Inferior parietal cortex (tissue), 1 donor: Measurements from ENCODE around the gene ADAMTS2.
"Not testable (repeated sequence)": the region's sequence is repeated elsewhere in the genome, so short reads cannot be mapped to it uniquely, and the experiment has no call there.

Experiments
- DNase-seq: peaks from one replicate; pipeline ENCODE4 v3.0.0-alpha.2; 2016; ENCODE audit errors: extremely low spot score

ADAMTS2 gene

DNA sequence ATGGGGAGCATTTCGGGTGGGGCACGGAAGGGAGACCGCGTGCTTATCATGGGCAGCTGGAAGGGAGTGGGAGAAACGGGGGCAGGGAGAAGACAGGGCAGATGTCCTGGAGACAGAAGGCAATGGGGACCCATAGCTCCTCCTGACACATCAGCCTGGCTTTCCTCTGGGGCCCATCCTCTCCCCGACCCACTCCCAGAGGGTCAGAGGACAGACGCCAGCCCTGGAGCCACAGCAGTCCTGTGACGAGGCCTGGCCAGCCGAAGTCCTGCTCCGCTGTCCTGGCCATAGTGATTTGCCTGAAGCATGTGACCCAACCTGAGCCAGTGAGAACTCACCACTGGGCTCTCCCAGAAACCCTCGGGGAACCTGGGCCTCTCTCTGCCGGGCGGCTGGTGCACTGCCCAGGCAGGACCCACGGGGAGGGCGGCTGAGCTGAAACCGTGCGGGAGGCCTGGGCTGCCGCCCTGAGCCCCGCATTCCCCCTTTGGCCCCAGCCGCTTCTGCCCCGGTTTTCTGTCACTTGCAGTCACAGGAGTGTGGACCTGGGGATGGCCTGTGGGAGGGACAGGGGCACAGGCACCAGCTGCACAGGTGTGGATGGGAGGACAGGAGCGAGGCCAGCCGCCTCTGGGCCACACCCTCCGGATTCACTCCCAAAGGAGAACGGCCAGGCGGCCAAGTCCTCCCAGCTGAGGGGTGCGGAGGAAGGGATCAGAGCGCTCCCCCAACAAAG lies 19.8 kb downstream of the ADAMTS2 start:
- no peak for DNase-seq

DNA sequence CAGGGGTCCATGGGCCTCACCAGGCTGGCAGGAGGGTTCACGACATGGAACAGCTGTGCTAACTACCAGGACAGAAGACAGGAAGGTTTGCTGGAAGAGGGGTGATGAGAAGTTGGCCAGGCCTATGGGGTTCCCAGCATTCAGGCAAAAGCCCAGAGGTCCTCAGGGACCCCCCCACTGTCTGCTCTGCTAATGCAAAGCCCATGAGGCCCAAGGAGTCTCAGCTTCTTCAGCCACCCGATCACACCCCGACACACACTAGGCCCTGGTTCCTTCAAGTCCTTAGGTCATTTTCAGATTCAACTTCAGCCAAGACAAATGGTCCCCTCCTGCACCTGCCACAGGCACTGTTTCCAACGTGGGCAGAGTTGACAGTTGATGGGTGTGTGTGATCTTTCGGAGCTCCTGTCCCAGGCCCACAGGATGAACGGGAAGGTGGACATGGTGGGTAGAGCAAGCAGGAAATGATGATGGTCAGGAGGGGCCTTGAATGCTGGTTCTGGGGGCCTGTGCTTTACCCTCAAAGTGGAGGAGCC lies 20.4 kb downstream of the ADAMTS2 start:
- no peak for DNase-seq

DNA sequence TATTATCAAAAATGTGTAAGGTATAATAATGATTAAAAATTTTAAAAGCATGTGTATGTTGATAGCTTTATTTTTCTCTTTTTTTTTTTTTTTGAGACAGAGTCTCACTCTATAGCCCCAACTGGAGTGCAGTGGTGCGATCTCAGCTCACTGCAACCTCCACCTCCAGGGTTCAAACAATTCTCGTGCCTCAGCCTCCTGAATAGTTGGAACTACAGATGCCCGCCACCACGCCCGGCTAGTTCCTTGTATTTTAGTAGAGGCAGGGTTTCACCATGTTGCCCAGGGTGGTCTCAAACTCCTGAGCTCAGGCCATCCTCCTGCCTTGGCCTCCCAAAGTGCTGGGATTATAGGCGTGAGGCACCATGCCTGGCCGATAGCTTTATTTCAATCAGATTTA lies 20.9 kb downstream of the ADAMTS2 start:
- DNase-seq = not testable (repeated sequence)

DNA sequence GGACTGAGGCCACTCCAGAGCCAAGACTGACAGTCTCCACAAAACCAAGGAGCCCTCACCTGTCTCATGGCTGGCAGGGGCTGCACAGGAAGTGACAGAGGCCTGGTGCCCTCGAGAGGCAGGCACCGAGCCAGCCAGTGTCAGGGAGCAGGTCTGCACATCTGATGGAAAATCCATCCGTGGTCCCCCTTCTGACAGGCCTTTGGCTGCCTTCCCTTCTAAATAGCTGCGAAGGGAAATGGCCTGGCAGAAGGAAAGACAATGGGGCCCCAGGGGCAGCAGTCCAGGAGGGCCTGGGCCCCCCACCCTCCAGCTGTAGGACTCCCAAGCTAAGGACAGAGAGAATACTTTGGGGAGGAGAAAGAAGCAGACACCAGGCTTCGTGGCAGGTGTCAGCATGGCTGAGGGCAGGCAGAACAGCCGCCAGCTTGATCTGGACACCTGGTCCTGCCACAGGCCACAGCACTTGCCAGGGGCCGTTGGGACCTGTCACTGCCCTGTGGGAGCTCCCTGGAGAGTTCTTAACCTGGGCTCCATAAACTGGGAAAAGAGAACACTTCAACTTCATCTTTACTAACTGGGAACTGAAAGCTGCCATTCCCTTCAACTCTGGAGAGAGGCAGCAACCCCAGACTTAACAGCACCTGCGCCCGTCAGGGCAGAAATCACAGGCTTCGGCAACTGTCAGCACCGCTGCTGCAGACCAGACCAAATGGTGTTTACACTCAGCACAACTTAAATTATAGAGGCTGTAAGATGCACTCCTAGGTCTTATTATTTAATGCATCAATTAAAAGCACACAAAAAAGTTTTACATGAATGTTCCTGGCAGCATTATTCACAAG lies 22.0 kb downstream of the ADAMTS2 start:
- DNase-seq = no peak

DNA sequence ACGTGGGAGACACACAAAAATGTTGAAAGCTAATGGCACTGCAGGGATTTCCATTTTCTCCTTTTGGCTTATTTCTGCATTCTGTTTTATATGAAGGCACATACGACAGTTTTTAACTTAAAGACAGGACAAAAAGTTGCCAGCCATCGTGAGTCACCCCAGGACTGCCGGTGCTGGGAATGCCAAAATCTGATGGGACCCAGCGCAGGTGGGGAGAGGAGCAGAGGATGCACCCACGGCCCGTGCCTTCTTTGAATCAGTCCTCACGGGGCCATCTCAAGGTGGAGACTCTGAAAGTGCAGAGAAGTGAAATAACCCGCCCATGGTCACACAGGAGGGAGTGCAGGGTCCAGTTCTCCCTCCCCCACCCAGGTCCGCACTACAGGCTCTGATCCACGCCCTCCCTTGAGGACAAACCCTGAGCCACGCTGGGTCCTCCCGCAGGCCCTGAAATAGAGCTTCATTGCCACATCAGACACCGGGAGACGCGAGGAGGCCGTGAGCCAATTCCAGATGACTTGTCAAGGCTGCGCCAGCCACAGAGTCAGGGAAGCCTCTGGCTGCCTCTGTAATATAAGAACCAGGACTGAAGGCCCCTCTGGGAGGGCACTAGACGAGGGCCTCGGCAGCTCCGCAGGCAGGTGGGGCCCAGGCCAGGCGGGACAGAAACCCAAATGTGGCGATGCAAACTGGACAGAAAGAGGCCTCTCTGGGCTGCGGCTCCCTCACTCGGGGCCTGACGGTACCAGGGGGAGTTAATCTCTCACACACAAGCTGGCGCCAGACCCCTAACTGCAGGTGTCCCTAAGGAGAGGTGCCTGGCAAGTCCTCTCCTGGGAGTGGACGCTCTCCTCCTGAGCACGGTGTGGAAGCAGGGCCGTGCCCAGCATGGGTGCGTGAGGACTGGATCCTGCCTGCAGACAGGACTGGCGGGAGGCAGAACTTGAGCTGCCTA lies 22.9 kb downstream of the ADAMTS2 start:
- DNase-seq = no peak

DNA sequence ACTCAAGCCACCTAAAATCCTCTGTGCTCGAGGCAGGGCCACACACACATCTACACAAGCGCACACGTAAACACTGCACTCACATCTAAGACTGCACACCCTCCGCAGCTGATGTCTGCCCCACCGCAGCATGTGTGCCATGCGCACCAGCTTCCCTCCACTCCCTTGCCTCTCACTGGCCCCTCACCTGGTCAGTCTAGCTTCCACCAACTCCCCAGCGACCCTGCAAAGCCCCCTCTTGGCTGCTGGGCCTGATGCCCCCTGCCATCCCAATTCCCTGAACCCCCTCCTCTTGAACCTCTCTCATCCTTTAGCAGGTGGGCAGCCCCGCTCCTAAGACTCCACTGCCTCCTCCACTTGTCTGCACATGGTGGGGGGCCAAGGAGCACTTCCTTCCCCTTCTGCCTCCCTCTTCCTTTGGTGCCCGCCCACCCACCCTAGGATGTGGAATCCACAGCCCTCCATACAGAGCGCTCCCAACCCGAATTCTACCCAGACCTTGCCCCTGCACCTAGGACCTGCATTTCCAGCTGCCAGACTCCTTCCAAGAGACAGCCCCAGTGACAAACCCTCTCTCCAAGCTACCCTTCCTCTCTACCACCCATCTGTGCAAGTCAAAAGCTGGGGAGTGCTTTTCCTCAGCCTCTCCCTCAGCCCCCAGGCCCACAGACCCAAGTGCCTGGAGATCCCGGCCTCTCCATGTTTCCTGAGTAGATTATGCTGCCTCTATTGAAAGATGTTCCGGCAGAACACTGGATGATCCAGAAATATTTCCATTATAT lies 23.9 kb downstream of the ADAMTS2 start:
- DNase-seq = no peak

DNA sequence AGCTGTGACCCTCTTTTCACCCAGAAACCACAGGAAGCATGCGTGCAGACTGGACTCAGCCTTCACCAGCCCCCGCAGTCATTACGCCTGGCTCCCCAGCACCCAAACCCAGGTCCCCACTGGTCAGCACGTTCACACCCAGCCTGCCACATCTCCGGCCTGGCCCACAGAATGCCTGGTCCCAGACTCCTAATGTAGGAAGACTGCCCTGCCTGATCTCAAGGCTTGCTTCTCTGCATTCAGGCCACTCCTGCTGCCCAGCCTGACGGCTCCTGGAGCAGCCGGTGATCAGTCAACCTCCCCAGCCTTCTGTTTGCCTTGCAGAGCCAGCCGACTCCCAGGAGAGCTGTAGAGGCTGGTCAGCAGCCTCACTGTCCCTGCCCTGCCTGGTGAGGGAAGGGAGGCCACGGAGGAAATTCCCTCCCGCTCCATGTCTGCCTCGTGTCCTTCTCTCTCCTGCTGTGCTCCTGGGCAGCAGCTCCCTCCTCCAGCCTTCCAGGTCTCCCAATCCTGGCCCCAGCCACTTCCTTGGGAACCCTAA lies 25.4 kb downstream of the ADAMTS2 start:
- DNase-seq = no peak

DNA sequence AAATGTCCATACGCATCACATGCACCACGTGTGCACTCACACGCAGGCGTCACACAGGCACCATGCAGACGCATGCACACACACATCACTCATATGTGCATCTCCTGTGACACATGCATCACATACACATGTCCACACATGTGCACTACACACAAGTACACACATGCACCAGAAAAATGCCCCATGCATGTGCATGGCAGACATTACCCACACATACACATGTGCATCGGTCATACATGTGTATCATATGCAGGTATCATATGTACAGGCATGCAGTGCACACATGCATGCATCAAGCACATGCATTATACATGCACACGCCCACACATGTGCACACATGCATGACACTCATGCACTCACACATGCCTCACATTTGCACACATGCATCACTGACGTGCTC lies 26.1 kb downstream of the ADAMTS2 start:
- no peak for DNase-seq

DNA sequence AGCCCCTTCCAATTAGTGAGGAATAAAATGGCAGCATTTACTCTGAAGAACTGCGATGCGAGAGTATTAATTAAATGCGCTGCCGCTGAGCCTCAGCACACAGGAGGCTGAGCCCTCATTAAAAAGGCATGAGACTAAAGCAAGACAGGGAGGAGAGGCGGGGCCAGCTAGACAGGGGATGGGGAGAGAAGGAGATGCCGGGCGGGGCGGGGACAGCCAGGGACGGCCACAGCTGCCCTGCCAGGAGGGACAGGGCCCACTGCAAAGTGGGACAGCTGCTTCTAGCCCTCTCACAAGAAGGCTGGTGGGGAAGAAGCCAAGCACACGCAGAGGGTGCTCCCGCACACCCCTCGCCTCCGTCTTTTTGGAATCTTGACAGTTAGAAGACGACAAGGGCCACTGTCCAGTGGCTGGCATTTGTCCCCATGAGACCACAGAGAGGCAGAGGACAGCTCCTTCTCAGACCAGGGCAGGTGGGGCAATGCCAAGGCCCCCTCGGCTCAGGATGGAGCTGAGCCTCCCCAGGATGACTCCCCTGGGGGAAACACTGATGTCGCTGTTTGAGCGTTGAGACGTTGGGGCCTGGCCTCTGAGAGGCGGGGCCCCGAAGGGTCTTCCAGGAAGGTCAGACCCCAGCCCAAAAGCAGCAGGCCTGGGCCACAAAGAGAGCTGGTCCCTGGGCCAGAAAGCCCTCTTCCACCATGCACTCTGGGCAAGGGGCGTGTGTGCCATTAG lies 26.9 kb downstream of the ADAMTS2 start:
- DNase-seq = no peak

DNA sequence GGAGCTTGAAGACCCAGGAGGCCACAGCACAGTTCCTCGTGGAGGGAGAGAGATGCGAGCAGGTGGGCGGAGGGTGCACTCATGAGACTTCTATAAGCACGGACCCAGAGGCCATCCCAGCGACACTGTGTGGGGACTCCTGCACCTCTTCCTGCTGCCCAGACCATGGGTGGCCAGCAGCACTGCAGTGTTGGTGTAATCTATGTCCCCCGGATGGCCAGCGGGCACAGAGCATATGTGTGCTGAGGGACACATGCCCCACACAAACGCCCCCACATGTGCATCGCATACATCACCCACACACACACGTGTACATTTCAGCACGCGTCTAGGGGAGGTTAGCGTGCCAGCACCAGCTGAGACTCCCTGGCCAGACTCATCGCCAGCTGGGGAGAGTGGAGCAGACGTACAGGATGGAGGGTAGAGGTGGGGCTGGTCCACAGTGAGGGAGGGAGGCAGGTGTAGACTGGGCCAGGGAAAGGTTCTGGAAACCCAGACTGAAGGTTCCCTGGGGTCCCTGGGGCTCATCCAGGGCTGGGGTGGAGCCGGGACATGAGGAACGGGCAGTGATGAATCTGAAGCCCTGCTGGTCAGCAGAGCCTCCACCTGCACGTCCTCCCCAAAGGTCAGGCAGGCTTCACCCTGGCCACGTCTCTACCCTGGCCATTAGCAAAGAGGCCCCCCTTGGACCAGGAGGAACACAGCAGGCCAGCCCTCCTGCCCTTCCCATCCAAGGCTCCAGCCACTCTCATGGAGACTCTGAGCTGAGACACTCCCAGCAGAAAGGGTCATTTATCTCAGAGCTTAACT lies 27.6 kb downstream of the ADAMTS2 start:
- no peak for DNase-seq

DNA sequence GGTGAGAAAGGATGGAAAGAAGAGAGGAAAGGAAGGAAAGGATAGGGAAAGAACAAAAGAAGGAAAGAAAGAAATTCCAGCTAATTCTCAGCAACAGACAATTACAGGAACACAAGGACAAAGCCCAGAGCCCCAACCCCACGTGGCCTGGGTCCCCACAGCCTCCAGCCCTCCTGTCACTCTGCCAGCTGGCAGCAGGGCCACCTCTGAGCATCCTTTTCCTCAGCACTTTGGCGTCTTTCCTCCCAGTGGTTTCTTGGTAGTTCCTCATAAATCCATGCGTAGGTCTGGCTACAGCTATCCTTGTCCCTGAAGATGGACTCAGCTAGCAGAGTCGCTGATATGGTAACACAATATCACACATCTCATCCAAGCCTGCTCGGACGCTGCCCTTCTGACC lies 28.3 kb downstream of the ADAMTS2 start:
- DNase-seq = no peak

DNA sequence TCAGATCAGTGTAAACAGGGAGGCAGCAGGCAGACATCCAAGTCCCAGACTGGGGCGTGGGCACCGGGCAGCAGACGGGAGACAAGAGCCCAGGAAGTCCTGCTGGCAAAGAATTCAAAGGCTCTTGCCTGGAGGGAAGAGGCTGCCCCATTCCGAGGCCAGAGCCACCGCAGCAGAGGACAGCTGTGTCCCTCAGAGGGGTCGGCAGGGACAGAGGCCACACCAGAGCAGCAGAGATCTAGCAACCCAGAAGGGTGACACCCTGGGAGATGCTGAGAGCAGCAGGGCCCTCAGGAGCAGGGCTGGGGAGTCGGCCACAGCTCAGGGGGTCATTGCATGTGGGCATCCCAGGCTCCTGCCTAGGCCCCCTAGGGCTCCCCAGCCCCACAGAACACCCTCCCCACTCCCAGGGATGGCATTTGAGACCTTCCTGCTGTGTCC lies 29.1 kb downstream of the ADAMTS2 start:
- DNase-seq = no peak

DNA sequence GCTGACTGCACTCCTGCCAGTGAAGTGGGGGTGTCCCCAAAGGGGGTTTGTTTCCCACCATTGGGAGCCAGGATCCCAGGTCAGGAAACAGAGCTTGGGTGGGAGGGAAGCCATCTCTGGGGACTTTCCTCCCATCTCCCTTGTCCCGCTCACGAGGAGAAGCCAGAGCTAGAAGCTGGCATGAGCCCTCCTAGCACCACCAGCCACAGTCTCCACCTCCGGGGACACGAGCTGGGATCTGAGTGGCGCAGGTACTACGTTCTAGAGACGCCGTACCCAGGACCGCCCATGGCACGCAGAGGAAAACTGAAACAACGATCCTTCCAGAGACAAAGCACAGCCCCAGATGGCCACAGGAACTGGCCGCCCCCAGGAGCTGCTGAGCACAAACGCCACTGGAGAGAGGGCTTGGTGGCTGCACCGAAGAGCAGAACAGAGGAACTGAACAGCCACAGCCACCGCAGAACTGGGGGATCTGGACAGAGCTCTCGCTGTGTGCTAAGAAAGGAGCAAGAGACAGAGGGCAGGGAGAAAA lies 29.8 kb downstream of the ADAMTS2 start:
- no peak for DNase-seq

DNA sequence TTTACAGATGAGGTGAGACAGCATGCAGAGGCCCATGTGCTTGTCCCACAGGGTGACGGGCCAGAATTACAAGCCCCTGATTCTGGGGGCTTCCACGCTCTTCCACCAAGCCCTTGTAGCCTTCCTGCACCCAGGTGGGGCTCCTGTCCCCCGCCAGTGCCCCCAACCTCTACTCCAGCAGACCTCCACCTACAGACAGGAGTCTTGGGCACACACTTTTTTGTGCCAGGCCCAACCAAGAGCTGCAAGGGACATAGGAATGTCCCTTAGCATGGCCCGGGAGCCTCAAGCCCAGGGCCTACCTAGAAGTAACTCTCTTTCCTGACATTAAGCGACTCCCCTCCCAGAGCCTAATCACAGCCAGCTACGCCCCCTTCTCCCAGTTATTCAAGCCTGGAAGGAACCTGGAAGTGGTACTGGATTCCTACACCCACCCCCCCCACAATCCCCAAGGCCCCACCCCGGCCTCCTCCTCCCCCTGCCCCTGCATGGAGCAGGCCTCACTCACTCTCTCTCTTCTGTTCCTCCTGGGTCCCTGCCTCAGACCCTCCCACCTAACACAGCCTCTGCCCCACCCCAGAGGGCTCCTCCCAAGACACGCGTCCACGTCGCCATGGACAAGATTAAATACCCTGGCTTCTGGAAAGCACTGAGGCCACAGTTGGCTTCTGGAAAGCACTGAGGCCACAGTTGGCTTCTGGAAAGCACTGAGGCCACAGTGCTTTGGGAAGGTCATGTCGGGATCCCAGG lies 30.5 kb downstream of the ADAMTS2 start:
- DNase-seq = no peak

DNA sequence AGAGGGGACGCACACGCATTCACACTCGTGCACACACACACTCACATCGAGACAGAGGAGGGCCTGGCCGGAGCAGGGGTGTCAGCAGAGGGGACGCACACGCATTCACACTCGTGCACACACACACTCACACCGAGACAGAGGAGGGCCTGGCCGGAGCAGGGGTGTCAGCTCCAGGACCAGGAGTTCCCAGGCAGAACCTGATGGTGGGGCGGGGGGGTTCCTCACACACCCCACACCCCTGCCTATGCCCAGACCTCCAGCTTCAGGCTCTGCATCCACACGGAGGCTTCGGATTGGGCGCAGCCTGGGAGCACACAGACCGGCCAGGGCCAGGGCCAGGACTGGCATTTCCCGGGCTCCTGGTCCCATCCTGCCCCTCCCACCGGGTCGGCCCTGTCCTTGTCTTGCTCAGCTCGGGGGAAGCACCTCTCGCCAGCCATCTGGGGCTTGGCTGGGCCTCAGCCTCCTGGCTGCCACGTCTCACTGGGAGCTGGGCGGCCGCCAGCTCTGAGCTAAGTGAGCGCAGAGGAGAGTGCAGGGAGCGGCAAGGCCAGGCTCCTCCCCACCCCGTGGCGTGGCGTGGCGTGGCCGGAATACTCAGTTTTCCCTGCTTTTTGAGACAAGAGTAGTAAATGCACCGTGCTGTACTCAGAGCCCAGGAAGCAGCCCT lies 31.3 kb downstream of the ADAMTS2 start:
- DNase-seq = peak; percentile 5

DNA sequence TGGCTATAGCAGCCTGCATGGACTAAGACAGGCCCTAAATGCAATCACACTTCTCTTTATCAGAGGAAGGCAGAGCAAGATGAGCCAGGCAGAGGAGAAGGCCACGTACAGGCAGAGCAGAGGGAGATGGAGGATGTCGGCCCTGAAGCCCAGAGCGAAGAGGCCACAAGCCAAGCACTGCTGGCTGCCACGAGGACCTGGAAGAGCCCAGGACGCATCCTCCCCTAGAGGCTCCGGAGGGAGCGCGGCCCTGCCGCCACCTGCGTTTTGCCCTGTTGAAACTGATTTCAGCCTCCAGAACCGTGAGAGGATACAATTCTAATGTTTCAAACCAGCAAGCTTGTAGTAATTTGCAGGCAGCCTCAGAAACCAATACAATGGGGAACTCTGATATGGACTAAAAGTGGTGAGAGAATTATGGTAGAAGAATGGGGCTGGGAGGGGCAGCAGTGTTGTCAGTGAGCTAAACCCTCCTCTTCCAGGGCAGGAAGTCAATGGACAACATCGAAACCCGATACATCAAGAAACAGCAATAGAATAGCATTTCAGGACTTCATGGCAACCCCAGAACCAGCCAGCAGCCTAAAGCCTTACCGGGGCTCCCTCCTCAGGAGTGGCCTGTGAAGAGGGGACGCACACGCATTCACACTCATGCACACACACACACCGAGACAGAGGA lies 32.6 kb downstream of the ADAMTS2 start:
- DNase-seq = no peak

DNA sequence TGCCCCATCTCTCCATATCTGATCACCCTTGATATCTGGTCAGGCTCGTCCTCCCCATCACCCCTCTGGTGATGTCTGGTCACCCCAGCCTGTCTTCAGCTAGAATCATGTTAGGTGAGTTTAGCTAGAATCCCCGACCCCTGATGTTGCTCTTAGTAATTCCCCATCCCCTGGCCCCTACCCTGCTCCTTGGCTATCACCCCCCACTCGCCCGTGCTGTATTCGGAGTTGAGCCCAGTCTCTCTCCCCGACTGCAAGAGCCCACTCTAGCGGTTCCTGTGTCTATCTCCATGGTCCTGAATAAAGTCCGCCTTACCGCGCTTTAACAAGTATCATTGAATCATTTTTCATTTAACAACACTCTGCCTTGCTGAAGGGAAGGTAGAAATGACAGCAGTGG lies 33.7 kb downstream of the ADAMTS2 start:
- DNase-seq = no peak
